ENCODE measurements around the gene PITX1. TPM values are rescaled to one million over a fixed set of nuclear protein-coding genes. Genes with fewer than 3 reads are reported as not detected.
A peak's percentile ranks its signal among the peaks of the same experiment; 100 is the strongest.
"Not testable (repeated sequence)": the region's sequence is repeated elsewhere in the genome, so short reads cannot be mapped to it uniquely, and the experiment has no call there.

PITX1 gene
- polyA plus RNA-seq (2012; ENCODE audit: insufficient read depth, insufficient read length, low read depth): 17.7 TPM

GRCh38 chr5:135033901-135034235 lies at the start of gene PITX1:
TSS of gene PITX1 (minus strand) at chr5:135034228. CDS start at chr5:135033881, 347 bp downstream.
- Histone ChIP-seq H3K36me3 (no peaks in the 10 kb centered on the region), H3K9me3 (peaks cover 3% of the 10 kb centered on the region; the same call in 1 of the 2 replicates), H3K4me1 (0 out of 2 replicates have a peak, but pooled peaks cover 4% of the 10 kb centered on the region), H3K27me3 (peaks cover 94% of the 10 kb centered on the region), H3K4me3 (ENCODE audit: low read depth, low read length) (peak within 1 kb of the TSS; percentile 65)
- TF ChIP-seq CTCF (IDR thresholded peaks at IDR 0.05; ENCODE audit: low read depth, low read length): no peak
- no peak for DNase-seq

GRCh38 chr5:135083334-135083733 lies 49.3 kb upstream of the PITX1 start:
- DNase-seq; H3K36me3 ChIP-seq; H3K4me3 ChIP-seq (ENCODE audit: low read depth, low read length); H3K27me3 ChIP-seq; H3K9me3 ChIP-seq; H3K4me1 ChIP-seq: not testable (repeated sequence)

GRCh38 chr5:135081240-135081639 lies 47.2 kb upstream of the PITX1 start:
- no peaks in the 10 kb centered on the region for H3K4me1 ChIP-seq
- no peaks in the 10 kb centered on the region for H3K27me3 ChIP-seq
- DNase-seq: no peak
- peaks cover 3% of the 10 kb centered on the region for H3K9me3 ChIP-seq
- H3K36me3 ChIP-seq: no peaks in the 10 kb centered on the region
- no peak overlapping the region for H3K4me3 ChIP-seq (ENCODE audit: low read depth, low read length)
- TF ChIP-seq CTCF (IDR thresholded peaks at IDR 0.05; ENCODE audit: low read depth, low read length): no peak

DNA sequence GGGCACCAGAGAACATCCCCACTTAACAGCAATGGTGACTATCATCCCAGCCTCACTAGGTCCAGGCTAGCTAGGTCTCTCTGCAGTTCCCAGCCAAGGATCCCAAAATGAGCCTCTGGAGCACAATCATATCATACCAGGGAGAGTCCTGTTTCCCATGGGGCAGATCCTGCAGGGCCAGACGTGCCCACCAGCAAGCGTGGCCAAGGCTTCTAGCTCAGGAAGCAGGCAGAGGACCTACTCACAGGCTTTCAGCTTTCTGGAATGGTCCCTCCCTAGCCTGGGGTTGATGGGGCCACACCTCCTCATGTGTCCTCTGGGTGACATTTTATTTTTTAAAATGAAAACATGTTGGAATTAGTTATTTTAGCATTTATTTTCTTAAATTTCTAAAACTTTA lies 45.7 kb upstream of the PITX1 start:
- Histone ChIP-seq H3K4me3 (ENCODE audit: low read depth, low read length) (no peak overlapping the region), H3K27me3 (no peaks in the 10 kb centered on the region), H3K9me3 (peaks cover 3% of the 10 kb centered on the region), H3K36me3 (no peaks in the 10 kb centered on the region), H3K4me1 (no peaks in the 10 kb centered on the region)
- DNase-seq: no peak
- no peak for TF ChIP-seq CTCF (IDR thresholded peaks at IDR 0.05; ENCODE audit: low read depth, low read length)

- Histone ChIP-seq H3K4me3 (ENCODE audit: low read depth, low read length) (no peak overlapping the region), H3K9me3 (peaks cover 3% of the 10 kb centered on the region), H3K36me3 (no peaks in the 10 kb centered on the region), H3K4me1 (no peaks in the 10 kb centered on the region), H3K27me3 (no peaks in the 10 kb centered on the region)
- TF ChIP-seq CTCF (IDR thresholded peaks at IDR 0.05; ENCODE audit: low read depth, low read length): no peak
- no peak for DNase-seq
Measured at GRCh38 chr5:135079099-135079681, 45.2 kb upstream of the PITX1 start.

GRCh38 chr5:135076801-135077200 lies 42.8 kb upstream of the PITX1 start:
- Histone ChIP-seq H3K4me3 (ENCODE audit: low read depth, low read length) (no peak overlapping the region), H3K36me3 (no peaks in the 10 kb centered on the region), H3K4me1 (no peaks in the 10 kb centered on the region), H3K9me3 (peaks cover 3% of the 10 kb centered on the region), H3K27me3 (no peaks in the 10 kb centered on the region)
- DNase-seq: no peak
- no peak for TF ChIP-seq CTCF (IDR thresholded peaks at IDR 0.05; ENCODE audit: low read depth, low read length)
